ENCODE data around the gene PTS.
A peak's percentile ranks its signal among the peaks of the same experiment; 100 is the strongest.

The PTS gene

DNA sequence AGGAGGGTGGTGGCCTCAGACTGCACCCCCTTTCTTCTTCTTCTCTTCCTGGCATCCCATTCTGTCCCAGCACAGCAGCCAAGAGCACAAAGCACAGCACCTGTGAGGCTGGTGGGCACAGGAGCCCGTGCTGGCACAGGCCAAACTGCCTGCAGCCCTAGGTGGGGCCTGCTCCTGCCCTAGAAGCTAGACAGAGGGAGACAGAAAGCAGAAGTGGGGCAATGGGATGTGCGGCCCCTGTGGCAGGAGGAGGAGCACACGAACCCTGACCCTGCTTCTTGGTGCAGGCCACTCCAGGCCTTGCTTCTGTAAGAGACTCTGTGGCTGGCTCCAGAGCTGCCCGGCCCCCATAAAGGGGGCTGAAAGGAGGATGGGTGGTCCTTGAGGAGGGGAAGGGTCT lies 3.9 kb upstream of the PTS start:
- DNase-seq: no peak

- no peak for DNase-seq
These were observed 3.1 kb upstream of the PTS start for GRCh38 chr11:112223121-112223520.

GRCh38 chr11:112223754-112224532 lies 2.3 kb upstream of the PTS start:
- DNase-seq: no peak

DNA sequence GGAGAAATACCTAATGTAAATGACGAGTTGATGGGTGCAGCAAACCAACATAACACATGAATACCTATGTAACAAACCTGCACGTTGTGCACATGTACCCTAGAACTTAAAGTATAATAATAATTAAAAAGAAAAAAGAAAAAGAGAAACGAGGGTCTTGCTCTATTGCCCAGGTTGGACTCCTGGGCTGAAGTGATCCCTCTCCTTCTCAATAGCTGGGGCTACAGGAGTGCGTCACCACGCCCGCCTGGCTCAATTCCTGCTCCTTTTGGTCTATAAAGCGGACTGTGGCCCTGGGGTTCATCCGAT lies 521 bp upstream of the PTS start:
- DNase-seq: no peak

DNA sequence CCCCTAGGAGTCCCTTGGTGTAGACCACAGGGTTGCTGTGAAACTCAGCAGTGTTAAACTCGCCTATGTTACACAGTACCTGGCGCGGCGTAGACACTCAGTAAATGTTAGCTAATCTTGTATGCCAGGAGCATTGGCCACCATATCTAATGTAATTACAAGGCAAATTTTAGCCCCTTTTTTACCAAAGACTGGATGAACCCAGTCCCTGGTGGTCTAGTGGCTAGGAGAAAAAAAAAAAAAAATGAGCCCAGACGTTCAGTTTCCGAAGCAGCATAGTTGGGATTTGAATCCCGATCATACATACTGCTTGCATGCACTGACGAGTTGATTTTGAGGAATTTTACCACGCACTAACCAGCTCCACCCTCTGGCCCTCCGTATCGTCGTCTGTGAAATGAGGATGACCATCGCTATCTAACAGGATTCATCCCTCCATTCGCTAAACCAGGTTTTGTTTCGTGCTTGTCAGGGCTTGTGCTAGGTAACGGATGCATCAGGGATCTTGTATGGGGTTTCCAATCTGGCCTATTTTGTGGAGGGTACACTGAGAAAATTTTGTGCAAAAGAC lies 688 bp downstream of the PTS start:
- DNase-seq: peak; percentile 39

DNA sequence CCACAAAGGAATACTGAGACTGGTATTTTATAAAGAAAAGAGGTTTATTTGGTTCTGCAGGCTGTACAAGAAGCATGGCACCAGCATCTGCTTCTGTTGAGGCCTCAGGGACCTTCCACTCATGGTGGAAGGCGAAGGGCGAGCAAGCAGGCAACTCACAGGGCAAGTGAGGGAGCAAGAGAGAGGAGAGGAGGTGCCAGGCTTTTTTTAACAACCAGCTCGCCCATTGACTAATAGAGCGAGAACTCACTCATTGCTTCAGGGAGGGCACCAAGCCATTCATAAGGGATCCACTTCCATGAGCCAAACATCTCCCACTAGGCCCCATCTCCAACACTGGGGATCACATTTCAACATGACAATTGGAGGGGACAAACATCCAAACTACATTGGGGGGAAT lies 1.2 kb downstream of the PTS start:
- DNase-seq: no peak

DNA sequence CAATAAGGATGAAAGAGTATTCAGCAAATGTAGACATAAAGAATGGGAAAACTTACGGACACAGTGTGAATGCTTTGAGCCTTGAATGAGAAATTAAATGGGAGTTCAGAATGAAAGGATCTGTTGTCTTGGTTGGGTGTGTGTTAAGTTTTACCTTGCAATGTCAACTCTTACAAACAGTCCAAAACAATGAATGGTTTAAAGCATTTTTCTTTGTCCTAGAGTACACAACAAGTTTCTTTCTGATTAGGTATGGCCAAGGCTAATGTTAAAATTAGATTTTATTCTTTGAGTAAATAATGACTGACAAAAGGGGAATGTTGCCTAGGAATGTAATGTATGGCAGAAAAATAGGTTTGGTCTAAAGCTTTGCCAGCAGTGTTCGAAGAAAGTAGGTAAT lies 2.5 kb downstream of the PTS start:
- DNase-seq: no peak

- no peak for DNase-seq
These were observed 2.9 kb downstream of the PTS start for GRCh38 chr11:112229159-112229558.

DNA sequence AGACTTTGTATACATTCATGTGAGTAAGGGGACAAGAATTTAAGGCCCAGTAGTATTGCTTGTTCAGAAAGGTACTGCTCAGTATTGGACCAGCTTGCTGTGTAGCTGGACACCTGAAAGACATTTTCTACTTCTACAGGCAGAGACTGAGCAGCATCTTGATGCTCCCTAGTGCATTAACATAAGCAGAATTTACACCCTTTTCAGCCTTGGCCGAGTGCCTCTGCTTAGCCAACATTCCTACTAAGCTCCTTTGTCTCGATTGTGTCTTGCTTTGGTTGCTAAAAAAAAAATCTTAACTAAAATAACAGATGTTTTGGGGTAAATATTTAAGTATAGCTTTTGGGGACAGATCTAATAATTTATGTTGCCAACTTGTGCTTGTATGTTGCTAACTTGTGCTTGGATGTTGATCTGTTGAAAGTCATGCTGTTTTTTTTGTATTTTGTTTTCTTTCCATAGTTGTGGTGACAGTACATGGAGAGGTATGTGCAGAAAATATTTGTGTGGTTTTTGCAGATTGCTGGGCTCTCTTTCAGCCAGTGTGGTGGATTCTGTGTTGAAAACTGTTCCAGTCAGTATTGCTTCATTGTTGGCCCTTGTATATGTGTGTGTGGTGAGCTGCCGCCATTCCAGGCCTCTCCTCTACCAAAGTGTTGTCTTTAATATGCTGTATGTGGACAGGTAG lies 3.7 kb downstream of the PTS start:
- DNase-seq: no peak

DNA sequence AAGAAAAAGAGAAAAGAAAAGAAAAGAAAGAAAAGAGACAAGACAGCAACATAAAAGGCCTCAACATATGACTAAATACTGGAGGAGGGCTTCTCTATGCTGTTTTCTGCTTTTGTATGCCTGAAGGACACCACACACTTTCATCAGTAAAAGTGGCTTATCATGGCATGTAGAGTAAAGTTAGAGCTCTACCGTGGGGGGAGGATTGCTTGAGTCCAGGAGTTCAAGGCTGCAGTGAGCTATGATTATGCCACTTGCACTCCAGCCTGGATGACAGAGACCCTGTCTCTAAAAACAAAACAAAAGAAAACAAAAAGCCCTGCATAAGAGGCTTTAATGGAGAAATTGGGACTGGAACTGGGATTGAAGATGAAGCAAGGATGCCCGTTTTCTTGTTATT lies 5.7 kb downstream of the PTS start:
- no peak for DNase-seq

DNA sequence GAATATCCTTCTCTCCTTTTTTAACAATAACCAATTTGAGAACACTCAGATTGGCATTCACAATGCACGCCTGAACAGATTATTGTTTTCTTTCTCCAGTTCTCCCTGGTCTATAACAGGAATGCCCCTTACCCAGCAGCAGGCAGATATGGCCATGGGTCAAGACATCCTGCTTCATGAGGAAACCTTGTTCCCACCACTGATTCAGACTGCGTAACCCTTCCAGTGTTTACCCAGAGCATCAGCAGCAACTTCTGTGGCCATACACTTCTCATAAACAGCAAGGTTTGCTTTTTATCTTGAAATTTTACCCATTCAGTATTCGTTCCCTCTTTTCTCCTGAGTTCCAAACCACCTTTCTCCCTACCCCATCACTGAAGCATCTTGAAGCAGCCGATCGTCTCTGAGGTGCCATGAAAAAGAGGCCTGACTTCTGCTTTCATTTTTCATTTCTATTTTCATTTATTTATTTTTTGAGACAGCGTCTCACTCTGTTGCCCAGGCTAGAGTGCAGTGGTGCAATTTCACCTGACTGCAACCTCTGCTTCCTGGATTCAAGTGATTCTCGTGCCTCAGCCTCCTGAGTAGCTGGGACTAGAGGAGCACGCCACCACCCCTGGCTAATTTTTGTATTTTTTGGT lies 9.6 kb downstream of the PTS start:
- no peak for DNase-seq

DNA sequence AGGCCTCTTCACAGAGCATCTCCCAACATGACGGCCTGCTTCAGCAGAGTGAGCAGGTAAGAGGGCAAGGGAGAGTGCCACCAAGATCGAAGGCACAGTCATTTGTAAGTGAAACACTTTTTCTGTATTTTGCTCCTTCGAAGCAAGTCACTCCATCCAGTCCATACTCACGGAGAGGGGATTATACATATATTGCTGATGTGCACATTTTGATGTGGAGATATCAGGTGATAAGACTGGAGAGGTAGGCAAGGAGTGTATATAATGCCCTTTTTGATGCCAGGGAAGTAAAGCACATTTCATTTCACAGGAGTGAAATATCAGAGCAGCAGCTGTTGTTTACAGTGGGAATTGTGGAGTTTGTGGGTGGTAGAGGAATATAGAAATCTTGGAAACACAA lies 11.2 kb downstream of the PTS start:
- DNase-seq: no peak

- no peak for DNase-seq
These were observed 11.8 kb downstream of the PTS start for GRCh38 chr11:112238041-112238440.

GRCh38 chr11:112241486-112241885 lies 15.3 kb downstream of the PTS start:
- DNase-seq: no peak

- peak; percentile 72 for DNase-seq
These were observed 21.0 kb downstream of the PTS start for GRCh38 chr11:112247201-112247600.

- no peak for DNase-seq
These were observed 22.0 kb downstream of the PTS start for GRCh38 chr11:112248201-112248600.

GRCh38 chr11:112249871-112250610 lies 23.8 kb downstream of the PTS start:
- no peak for DNase-seq

DNA sequence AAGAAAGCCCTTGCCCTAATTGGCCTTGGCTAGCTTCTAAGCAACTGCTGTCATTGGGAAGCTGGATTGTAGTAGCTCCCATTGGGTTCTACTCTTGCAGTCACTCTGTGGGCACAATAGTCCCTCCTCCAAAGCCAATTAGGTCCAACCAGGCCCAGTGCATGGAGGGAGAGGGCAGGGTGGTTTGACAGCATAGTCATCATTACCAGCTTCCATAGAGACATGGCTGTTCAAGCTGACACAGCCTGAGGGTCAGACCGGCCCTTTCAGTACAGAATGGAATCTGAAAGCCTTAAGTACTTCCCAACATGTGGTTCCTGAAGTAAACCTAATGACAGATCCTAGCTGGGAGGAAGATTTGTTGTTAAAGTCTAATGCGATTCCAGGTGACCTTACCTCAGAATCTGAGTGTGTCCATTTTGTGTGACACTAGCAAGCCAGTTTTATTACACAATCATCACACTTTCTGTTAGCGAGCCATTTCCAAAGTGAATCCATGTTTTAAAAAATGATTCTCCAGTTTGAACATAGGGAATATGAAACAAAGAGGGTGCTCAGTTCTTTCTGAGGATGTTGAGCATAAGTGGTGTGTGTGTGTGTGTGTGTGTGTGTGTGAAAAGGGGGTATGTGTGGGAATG lies 27.5 kb downstream of the PTS start:
- no peak for DNase-seq

DNA sequence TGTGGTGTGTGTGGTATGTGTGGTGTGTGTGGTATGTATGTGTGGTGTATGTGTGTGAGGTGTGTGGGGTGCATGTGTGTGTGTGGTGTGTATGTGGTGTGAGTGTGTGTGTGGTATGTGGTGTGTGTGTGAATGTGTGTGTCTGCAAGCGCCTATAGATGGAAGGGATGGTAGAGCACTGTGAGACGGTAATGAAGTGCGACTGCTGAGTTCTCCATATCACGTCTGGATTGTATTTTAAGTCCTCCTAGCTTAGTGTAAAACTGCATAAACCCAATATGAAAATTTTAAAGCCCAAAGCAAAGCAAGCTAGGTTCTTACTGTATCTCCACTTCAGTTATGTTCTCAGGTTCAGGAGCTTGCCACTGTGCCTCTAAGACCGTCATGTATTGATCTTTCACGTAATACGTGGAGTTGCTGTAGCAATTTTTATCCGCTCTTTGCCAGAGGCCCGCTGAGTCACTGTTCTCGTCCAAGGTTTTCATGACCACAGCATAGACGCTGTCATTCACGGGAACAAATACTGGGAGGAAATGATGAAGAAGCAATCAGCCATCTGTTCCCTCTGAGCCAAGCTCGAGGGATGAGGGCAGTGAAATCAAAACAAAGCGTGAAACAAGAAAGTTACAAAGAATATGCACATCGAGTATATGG lies 29.0 kb downstream of the PTS start:
- no peak for DNase-seq

GRCh38 chr11:112260490-112260889 lies 34.3 kb downstream of the PTS start, which contains the start of gene PLET1:
PLET1 (minus strand) TSS chr11:112260860; CDS start chr11:112260589, 271 bp downstream.
- DNase-seq: no peak

DNA sequence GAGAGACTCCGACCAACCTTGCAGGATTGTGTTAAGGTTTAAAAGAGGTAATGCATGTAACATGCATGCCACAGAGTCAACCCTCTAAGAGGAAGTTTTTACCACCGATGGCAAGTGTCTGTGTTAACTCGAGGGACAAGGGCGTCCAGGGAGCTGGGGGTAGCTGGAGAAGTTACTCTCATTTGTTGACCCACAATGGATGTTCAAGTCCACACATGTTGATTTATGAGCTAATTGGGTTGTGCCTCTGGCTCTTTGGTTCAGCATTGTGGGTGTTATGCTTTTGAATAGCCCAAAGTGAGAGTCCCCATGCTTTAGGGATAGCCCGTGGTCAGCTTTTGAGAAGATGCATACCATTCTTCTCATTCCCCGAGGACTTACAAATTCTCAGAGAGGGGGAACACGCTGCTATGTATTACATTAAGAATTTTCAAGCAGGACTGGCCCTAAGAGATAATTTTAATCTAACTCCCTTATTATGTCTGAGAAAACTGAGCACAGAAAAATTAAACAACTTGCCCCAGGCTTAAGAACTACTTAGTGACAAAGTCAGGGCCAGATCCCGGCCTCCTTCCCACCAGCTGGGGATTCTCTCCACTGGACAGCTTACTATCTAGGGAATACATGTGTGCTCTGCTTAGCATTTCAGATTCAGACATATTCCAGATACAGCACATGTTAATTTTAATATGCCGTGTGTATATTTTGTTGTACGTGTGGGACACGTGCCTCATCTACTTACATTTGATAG lies 39.6 kb downstream of the PTS start:
- DNase-seq: no peak

Data from DMS53 (cell line).